Measurements from ENCODE around the gene KIAA0319L. TPM values are rescaled to one million over a fixed set of nuclear protein-coding genes. Genes with fewer than 3 reads are reported as not detected.

KIAA0319L gene
- polyA plus RNA-seq, 1 donor (not counting 4 experiments of a cell fraction or from before 2014, with no cell fraction given) = 23.8 TPM

DNA sequence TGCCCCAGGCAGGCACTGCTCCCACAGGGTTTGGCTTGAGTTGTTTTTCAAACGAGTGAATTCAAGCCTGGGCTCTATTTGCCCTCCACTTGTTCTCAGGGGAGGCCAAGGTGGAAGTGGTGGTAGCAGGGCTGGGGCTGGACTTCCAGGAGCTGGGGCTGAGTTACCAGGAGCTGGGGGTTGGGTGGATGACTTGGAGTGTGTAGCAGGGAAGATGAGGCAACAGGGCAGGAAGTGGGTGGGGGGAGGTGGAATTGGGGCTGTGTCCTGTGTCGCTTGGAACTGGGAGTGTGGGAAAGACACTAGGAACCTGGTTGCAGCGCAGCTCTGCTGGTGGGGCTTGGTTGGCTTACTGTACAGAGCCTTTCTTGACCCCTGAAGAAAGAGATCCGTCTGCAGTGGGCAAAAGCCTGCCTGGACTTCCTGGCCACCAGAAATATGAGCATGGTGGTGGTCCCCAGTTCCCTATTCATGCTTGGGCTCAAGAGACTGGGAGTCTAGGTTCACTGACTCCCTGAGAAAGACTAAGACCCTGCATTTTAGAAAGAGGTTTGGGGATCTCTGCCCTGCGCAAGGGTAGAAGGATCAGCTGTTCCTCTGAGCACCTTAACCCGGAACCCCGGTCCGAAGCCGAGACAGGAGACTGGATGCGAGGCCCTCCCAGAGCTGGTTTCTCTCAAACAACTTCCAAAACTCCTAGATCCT, 19.0 kb upstream of the KIAA0319L start:
- no peak overlapping the region for H3K4me3 ChIP-seq (ENCODE audit: control insufficient read depth in 2 of 3, extremely low read depth in 1 of 3, insufficient read depth in 2 of 3, low read depth in 1 of 3, low read length in 3 of 3)
- H3K27ac ChIP-seq (ENCODE audit: control insufficient read depth, insufficient read depth, low read length) = no peak overlapping the region
- H3K9me1 ChIP-seq (ENCODE audit: control insufficient read depth, extremely low read depth, insufficient read depth, low read length) = no peaks in the 10 kb centered on the region
- dilution Hi-C loops (cut with MboI; ENCODE audit: extremely low pct_ligation_motif_present, low sequenced_read_pairs) = no loop called here
- no peak for DNase-seq (ENCODE audit: low read depth, low spot score)
- no peaks in the 10 kb centered on the region for H3K79me2 ChIP-seq (ENCODE audit: control insufficient read depth, insufficient read depth, low read length)
- no peak overlapping the region for H3K9ac ChIP-seq (ENCODE audit: control insufficient read depth, extremely low read depth, insufficient read depth, low read length)
- H3K27me3 ChIP-seq (ENCODE audit: control insufficient read depth, extremely low read depth, insufficient read depth, low read length) = peaks cover 14% of the 10 kb centered on the region
- no peak overlapping the region for H2AFZ ChIP-seq (ENCODE audit: control insufficient read depth, low read length)
- no peaks in the 10 kb centered on the region for H4K20me1 ChIP-seq (ENCODE audit: control insufficient read depth, extremely low read depth, insufficient read depth, low read length)
- no peaks in the 10 kb centered on the region for H3K9me3 ChIP-seq (ENCODE audit: control insufficient read depth, low read depth, low read length)
- FAIRE-seq = no peak
- H3K4me2 ChIP-seq (ENCODE audit: control insufficient read depth, extremely low read depth, insufficient read depth, low read depth, low read length) = no peak overlapping the region
- no peak for TF ChIP-seq EZH2 (IDR thresholded peaks at IDR 0.05; ENCODE audit: low read length)
- TF ChIP-seq, protein P1, sequence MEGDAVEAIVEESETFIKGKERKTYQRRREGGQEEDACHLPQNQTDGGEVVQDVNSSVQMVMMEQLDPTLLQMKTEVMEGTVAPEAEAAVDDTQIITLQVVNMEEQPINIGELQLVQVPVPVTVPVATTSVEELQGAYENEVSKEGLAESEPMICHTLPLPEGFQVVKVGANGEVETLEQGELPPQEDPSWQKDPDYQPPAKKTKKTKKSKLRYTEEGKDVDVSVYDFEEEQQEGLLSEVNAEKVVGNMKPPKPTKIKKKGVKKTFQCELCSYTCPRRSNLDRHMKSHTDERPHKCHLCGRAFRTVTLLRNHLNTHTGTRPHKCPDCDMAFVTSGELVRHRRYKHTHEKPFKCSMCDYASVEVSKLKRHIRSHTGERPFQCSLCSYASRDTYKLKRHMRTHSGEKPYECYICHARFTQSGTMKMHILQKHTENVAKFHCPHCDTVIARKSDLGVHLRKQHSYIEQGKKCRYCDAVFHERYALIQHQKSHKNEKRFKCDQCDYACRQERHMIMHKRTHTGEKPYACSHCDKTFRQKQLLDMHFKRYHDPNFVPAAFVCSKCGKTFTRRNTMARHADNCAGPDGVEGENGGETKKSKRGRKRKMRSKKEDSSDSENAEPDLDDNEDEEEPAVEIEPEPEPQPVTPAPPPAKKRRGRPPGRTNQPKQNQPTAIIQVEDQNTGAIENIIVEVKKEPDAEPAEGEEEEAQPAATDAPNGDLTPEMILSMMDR (optimal IDR thresholded peaks at IDR 0.05 in 1 of 3, IDR thresholded peaks at IDR 0.05 in 1 of 3, conservative IDR thresholded peaks at IDR 0.05 in 1 of 3; ENCODE audit: extremely low read depth in 1 of 3, insufficient read depth in 2 of 3, low read length in 3 of 3) = no peak
- peaks cover 31% of the 10 kb centered on the region for H3K4me1 ChIP-seq (ENCODE audit: control insufficient read depth, extremely low read depth, insufficient read depth, low read length)
- H3K36me3 ChIP-seq (ENCODE audit: control insufficient read depth in 2 of 2, extremely low read depth in 1 of 2, insufficient read depth in 2 of 2, low read length in 2 of 2) = no peaks in the 10 kb centered on the region

DNA sequence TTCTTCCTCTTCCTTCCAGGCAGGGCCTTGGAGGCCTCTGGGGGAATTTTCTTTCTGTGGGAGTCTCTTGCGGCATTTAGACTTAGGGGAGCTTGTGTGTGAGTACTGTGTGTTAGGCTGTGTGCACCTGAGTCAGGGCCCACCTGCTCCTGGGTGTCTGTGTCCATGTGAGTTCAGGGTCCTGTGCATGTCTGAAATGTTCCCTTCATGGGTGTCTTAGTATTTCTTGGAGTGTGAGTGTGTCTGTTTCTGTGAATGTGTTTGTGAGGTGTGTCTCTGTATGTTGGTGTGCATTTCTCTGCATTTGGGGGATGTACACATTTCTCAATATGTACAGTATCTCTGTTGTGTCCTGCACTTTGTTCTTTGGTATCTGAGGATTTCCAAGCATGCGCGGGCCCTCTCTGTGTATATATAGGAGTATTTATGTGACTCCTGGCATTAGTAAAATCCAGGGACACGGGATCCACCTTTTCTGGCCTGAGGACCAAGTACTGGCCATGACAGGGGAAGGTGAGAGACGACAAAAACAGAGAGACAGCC, 18.3 kb upstream of the KIAA0319L start:
- no peak overlapping the region for H3K4me3 ChIP-seq (ENCODE audit: control insufficient read depth in 2 of 3, extremely low read depth in 1 of 3, insufficient read depth in 2 of 3, low read depth in 1 of 3, low read length in 3 of 3)
- H3K27ac ChIP-seq (ENCODE audit: control insufficient read depth, insufficient read depth, low read length) = no peak overlapping the region
- FAIRE-seq (no peak), DNase-seq (ENCODE audit: low read depth, low spot score) (no peak)
- H3K9ac ChIP-seq (ENCODE audit: control insufficient read depth, extremely low read depth, insufficient read depth, low read length) = no peak overlapping the region
- no peaks in the 10 kb centered on the region for H4K20me1 ChIP-seq (ENCODE audit: control insufficient read depth, extremely low read depth, insufficient read depth, low read length)
- no peak overlapping the region for H3K4me2 ChIP-seq (ENCODE audit: control insufficient read depth, extremely low read depth, insufficient read depth, low read depth, low read length)
- H3K9me3 ChIP-seq (ENCODE audit: control insufficient read depth, low read depth, low read length) = no peaks in the 10 kb centered on the region
- dilution Hi-C loops (cut with MboI; ENCODE audit: extremely low pct_ligation_motif_present, low sequenced_read_pairs) = no loop called here
- H3K27me3 ChIP-seq (ENCODE audit: control insufficient read depth, extremely low read depth, insufficient read depth, low read length) = peaks cover 14% of the 10 kb centered on the region
- H2AFZ ChIP-seq (ENCODE audit: control insufficient read depth, low read length) = peak overlapping the region; percentile 37
- peaks cover 31% of the 10 kb centered on the region for H3K4me1 ChIP-seq (ENCODE audit: control insufficient read depth, extremely low read depth, insufficient read depth, low read length)
- no peaks in the 10 kb centered on the region for H3K79me2 ChIP-seq (ENCODE audit: control insufficient read depth, insufficient read depth, low read length)
- H3K9me1 ChIP-seq (ENCODE audit: control insufficient read depth, extremely low read depth, insufficient read depth, low read length) = no peaks in the 10 kb centered on the region
- no peak for TF ChIP-seq EZH2 (IDR thresholded peaks at IDR 0.05; ENCODE audit: low read length)
- TF ChIP-seq, protein P1 (optimal IDR thresholded peaks at IDR 0.05 in 1 of 3, IDR thresholded peaks at IDR 0.05 in 1 of 3, conservative IDR thresholded peaks at IDR 0.05 in 1 of 3; ENCODE audit: extremely low read depth in 1 of 3, insufficient read depth in 2 of 3, low read length in 3 of 3) = no peak
- H3K36me3 ChIP-seq (ENCODE audit: control insufficient read depth in 2 of 2, extremely low read depth in 1 of 2, insufficient read depth in 2 of 2, low read length in 2 of 2) = no peaks in the 10 kb centered on the region

All from keratinocyte (primary cell).